GM18511 (cell line): Measurements from ENCODE around the gene ACHE.
A peak's percentile ranks its signal among the peaks of the same experiment; 100 is the strongest.
"Not testable (repeated sequence)": the region's sequence is repeated elsewhere in the genome, so short reads cannot be mapped to it uniquely, and the experiment has no call there.

Experiments used
- ATAC-seq: cut with Tn5 transposase; IDR thresholded peaks from one replicate; pipeline ENCODE4 v1.9.1; 2021; ENCODE audit warnings: mild to moderate bottlenecking, moderate library complexity; ENCODE audit not compliant: unreplicated experiment

ACHE gene

DNA sequence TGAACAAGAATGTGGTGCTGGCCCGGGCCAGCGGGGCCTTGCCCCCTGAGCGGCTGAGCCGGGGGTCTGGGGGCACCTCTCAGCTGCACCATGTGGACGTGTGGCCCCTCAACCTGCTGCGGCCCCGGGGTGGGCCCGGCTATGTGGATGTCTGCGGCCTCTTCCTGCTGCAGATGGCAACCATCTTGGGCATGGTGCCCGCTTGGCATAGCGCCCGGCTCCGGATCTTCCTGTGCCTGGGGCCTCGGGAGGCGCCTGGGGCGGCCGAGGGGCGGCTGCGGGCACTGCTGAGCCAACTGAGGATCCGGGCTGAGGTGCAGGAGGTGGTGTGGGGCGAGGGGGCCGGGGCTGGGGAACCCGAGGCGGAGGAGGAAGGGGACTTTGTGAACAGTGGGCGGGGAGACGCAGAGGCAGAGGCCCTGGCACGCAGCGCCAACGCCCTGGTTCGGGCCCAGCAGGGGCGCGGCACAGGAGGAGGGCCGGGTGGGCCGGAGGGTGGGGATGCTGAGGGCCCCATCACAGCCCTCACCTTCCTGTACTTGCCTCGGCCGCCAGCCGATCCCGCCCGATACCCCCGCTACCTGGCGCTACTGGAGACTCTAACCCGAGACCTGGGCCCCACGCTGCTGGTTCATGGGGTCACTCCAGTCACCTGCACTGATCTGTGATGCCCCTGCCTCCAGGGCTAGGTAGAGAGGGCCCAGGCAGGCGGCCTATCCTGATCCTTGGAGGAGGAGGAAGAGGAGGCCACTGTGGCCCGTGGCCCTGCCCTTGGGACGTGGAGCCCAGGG, 29.6 kb downstream of the ACHE start:
- no peak for ATAC-seq

DNA sequence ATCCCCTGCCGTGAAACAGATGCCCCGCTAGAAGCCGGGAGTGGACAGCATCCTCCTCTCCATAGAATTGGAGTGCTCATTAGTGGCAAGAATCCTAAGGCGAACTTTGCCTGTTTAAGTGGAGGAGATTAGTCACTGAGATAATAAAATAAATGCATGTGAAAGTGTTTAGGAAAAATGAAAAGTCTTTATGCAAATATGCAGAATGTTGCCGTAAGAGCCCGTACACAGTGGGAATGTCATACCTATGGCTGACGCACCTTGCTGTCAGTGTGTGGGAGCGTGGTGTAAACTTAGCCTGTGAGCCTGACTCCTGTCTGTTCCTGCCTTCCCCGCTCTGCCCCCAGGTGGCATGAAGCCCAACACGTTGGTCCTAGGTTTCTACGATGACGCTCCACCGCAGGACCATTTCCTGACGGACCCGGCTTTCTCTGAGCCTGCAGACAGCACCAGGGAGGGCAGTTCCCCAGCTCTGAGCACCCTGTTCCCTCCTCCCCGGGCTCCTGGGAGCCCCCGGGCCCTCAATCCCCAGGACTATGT, 30.2 kb downstream of the ACHE start:
- ATAC-seq, result no peak

DNA sequence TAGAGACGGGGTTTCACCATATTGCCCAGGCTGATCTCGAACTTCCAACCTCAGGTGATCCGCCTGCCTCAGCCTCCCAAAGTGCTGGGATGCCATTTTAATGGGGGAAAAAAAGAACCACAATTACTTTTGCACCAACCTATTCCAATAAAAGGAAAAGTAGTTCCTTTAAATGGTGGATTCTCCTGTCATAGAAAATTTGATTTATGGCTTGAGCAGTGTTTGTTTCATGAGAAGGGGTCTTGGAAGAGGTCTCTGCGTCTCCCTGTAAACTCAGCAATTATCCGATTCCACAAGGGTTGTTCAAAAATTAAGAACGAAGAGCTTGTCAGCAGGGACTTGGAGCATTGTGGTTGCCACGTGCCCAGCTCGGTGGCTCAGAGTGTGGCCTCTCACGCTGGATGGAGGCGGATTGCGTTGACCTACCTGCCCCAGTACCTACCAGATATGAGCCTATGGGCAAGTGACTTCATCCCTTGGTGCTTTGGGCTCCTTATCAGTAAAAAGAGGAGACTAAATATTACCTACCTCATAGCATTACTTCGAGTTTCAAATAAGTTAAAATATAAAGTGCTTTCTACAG, 31.3 kb downstream of the ACHE start:
- no peak for ATAC-seq

DNA sequence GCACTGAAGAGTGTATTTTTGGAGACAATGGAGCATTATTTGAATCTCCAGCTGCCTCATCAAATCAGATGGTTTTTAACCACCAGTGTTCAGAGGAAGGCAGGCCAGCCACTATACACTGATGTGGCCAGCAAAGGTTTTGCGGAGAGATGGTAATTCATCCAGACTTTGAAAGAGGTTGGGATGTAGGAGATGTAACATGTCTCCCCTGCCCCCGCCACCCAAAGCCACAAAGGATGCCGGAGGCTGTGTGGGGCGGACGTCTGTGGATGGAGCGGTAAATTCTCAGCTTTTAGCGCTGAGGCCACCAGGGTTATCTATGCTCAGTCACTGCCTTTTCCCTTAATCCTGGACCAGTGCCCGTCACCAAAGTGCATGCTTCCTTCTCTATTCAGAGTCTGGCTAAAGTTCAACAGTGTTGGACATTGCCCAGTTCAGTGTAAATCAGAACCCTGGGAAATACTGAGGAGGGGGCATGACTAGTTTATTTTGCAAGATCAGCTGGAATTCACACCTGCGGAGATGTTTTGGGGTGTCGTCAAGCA, 32.2 kb downstream of the ACHE start:
- no peak for ATAC-seq

DNA sequence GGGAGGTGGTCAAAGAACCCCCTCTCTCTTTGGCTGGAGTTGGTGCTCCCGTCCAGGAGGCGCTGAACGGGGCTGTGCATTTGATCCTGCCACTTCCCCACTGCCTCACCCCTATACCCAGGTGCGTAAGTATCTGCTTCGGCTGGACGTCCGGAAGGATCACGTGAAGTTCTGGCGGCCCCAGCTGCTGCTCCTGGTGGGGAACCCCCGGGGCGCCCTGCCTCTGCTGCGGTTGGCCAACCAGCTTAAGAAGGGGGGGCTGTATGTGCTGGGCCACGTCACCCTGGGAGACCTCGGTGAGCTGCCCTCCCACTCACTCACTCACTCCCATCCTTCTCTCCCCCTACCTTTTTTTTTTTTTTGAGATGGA, 34.1 kb downstream of the ACHE start:
- no peak for ATAC-seq

DNA sequence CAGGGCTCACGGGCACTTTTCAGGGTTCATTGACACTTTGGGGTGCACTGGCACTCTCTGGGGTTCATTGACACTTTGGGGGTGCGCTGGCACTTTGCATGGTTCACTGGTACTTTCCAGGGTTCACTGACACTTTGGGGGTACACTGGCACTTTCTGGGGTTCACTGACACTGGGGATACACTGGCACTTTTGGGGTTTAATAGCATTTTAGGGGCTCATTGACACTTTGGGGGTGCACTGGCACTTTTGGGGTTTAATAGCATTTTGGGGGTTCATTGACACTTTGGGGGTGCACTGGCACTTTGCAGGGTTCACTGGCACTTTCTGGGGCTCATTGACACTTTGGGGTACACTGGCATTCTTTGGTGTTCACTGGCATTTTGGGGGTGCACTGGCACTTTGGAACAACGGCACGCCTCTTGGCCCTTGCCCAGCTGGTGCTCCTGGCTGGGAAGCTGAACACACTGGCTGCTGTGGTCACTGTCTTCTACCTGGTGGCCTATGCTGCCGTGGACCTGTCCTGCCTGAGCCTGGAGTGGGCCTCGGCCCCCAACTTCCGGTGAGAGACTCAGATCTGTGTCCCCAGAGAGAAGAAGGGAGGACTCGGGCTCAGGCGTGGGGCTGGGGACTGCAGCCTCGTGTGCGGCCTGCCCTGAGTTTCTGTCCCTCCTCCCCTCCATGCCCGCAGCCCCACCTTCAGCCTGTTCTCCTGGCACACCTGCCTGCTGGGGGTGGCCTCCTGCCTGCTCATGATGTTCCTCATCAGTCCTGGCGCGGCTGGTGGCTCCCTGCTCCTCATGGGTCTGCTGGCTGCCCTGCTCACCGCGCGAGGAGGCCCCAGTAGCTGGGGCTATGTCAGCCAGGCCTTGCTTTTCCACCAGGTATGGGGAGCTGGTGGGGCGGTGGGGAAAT, 34.7 kb downstream of the ACHE start:
- no peak for ATAC-seq

DNA sequence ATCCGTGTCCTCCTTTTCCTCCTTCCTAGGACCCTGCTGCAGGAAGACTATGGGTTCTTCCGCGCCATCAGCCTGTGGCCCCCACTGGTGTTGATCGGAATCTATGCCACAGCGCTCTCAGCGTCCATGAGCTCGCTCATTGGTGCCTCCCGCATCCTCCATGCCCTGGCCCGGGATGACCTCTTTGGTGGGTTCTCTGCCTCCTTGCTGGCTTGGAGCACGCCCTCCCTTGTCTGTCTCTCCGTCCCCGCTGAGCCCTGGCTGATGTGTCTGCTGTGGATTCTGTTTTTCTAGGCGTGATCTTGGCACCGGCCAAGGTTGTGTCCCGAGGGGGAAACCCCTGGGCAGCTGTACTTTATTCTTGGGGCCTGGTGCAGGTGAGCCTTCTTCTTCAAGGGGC, 35.8 kb downstream of the ACHE start:
- no peak for ATAC-seq

DNA sequence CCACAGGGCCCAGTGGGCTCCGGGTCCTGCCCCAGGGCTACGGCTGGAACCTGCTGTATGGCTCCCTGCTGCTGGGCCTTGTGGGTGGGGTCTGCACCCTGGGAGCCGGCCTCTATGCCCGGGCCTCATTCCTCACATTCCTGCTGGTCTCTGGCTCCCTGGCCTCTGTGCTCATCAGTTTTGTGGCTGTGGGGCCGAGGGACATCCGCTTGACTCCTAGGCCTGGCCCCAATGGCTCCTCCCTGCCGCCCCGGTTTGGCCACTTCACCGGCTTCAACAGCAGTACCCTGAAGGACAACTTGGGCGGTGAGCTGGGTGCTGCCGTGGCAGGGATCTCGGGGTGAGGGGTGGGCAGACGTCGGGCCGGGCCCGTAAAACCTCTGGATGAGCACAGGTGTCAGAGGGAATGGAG, 38.8 kb downstream of the ACHE start:
- no peak for ATAC-seq

DNA sequence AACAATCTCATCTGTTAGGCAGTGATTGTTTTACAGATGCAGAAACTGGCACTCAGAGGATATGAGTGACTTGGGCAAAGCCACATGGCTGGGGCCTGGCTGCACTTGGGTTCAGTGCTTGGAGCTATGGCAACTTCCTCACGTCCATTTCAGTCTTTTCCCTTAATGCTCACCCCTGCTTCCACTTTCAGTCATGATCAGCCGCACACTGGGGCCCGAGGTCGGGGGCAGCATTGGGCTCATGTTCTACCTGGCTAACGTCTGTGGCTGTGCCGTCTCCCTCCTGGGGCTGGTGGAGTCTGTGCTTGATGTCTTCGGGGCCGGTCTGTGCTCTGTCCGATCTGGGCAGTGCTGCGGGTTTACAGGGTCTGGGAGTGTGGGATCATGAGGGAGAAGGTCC, 40.2 kb downstream of the ACHE start:
- ATAC-seq, result no peak

DNA sequence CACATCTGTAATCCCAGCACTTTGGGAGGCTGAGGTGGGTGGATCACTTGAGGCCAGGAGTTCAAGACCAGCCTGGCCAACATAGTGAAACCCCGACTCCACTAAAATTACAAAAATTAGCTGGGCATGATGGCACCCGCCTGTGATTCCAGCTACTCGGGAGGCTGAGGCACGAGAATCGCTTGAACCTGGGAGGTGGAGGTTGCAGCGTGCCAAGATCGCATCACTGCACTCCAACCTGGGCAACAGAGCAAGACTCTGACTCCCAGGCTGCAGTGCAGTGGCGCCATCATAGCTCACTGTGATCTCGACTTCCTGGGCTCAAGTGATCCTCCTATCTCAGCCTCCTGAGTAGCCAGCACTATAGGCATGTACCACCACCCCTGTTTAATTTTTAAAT, 40.8 kb downstream of the ACHE start:
- not testable (repeated sequence) for ATAC-seq

DNA sequence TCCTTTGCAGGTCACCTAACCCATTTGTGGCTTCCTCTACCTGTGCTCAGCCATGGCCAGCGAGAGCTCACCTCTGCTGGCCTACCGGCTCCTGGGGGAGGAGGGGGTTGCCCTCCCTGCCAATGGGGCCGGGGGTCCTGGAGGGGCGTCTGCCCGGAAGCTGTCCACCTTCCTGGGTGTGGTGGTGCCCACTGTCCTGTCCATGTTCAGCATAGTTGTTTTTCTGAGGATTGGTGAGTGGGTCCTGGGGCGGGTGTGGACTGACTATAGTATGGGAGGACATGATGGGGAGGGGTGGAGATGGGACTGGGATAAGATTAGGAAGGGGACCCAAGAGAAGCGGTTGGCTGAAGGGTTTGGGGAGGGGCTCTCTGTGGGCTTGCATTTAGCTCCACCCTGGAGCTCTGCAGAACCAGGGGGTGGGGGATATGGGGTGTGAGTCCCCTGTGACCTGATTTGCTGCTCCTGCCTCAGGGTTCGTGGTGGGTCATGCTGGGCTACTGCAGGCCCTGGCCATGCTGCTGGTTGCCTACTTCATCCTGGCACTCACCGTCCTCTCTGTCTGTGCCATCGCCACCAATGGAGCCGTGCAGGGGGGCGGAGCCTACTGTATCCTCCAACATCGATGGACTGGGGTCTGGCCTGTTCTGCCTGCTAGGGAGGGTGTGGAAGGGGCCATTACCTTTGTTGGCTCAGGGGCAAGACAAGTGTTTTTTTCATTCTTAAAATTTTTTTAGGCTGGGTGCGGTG, 41.4 kb downstream of the ACHE start:
- no peak for ATAC-seq

DNA sequence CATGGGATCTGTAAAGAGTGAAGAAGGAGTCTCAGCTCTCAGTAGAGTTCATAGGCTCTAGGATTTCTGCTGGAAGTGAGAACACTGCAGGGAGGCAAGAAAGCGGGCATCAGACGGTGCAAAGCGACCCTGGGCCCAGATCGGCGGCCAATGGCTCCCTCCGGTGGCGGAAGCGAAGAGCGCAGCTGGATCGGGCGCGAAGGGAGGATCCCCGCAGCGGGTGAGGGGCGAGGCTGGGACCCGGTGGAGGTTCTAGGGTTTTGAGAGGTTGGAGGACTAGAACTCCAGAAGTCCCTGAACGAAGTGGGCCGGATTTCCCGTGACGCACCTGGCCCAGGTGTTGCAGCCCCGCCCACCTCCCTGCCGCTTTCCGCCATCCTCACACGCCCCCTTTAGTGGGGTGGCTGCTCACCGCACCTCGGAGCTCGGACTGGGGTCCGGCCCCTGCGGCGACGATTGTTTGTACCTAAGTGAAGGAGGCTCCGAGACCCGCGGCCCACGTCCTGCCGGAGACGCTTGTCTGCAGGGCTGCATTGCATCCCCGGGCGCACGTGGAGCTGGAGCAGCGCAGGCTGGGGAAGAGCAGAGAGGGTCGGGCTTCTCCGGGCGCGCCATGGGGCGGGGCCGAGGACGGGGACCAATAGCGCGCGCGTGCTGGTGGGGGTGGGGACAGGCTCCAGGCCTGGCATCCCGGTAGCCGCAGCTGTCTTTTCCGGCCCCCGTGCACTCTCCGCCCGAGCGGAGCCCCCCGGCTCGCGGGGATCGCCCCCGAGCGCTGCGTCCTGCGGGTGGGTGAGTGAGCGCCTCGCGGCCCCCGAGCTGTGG, 43.4 kb downstream of the ACHE start, which contains the start of gene SLC12A9:
TSS of gene SLC12A9 (plus strand) at position 666 of the 825 bp plus-strand sequence. CDS start 1,485 bp downstream, outside the sequence.
- peak; percentile 89 for ATAC-seq

DNA sequence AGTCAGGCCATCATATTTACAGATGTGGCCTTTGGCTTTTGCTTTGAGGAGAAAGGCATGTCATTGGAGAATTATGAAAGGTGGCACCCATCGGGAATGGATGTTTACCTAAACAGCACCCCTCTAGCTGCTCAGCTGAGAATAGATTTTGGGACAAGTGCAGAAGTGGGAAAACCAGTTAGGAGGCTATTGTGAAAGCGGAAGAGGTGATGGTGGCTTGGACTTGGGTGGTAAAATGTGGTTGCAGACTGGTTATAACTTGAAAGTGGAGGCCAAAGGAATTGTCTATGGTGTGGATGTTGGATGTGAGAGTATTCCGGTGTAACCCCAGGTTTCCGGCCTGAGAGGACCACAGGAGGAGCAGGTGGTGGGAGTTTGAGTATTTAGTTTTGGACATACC, 48.3 kb downstream of the ACHE start:
- no peak for ATAC-seq

DNA sequence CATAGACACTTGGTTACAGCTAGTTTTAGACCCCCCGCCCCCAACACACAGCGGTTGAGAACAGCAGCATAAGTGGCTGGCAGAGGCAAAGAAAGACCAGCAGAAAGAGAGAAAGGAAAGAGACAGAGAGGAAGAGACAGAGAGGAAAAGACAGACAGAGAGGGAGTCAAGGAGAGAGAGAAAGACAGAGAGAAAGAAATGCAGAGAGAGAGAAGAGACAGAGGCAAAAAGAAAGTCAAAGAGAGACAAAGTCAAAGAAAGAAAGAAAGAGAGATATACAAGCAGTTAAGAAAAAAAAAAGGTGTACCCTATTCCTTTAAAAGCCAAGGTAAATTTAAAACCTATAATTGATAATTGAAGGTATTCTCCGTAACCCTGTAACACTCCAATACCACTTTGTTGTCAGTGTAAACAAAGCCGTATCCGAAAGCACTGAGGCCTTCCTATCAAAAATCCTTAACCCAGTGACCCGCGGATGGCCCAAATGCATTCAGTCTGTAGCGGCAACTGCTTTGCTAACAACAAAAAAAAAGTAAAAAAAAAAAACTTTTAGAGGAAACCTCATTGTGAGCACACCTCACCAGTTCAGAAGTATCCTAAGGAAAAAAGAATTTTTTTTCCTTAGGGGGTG, 55.1 kb downstream of the ACHE start:
- ATAC-seq, result no peak
